Gastroesophageal sphincter (tissue), 4 donors: ENCODE results near the gene MPPED1. TPM values are rescaled to one million over a fixed set of nuclear protein-coding genes. Genes with fewer than 3 reads are reported as not detected.

Source experiments
- ATAC-seq: fragments of 150-250 bp; one replicate; pipeline ENCODE4 v1.9.1; 2016; ENCODE audit warnings: mild to moderate bottlenecking, moderate library complexity
- H3K27ac ChIP-seq, 4 donors: fragments of 200-600 bp; sonication (generic) in 3 of 4; 1 replicate in 3 of 4; 2 replicates in 1 of 4; pipeline ENCODE4 v1.5.1; 2016 to 2019
- H3K27me3 ChIP-seq: fragments of 200-600 bp; sonication (generic); one replicate; pipeline ENCODE4 v1.5.1; 2019
- H3K36me3 ChIP-seq, 2 donors: fragments of 200-600 bp; sonication (generic); one replicate each; pipeline ENCODE4 v1.5.1; 2019; ENCODE audit warnings: control low read depth in 1 of 2
- H3K4me1 ChIP-seq, 3 donors: fragments of 200-600 bp; sonication (generic); 1 replicate in 2 of 3; 2 replicates in 1 of 3; pipeline ENCODE4 v1.5.1; 2016 to 2019; ENCODE audit warnings: control low read depth in 2 of 3
- H3K4me3 ChIP-seq, 2 donors: fragments of 200-600 bp; sonication (generic); one replicate each; pipeline ENCODE4 v1.5.1; 2019; ENCODE audit warnings: mild to moderate bottlenecking in 1 of 2, moderate library complexity in 1 of 2
- H3K9me3 ChIP-seq, 3 donors: fragments of 200-600 bp; sonication (generic); one replicate each; pipeline ENCODE4 v1.5.1; 2017 to 2019; ENCODE audit warnings: control low read depth in 2 of 3
- CTCF ChIP-seq, 4 experiments: fragments of 200-600 bp in 2 of 4; fragments of 450-650 bp in 2 of 4; sonication (generic) in 1 of 4; IDR thresholded peaks; one replicate each; pipeline ENCODE4 v1.5.1; 2017 to 2019; ENCODE audit warnings: antibody characterized with exemption in 4 of 4, mild to moderate bottlenecking in 2 of 4, moderate library complexity in 2 of 4
- EP300 ChIP-seq: sonication (generic); formaldehyde crosslinking; IDR thresholded peaks from one replicate; pipeline ENCODE4 v1.6.1; 2017; ENCODE audit warnings: antibody characterized with exemption, mild to moderate bottlenecking
- POLR2A ChIP-seq, 2 donors: fragments of 450-650 bp; IDR thresholded peaks; one replicate each; pipeline ENCODE4 v1.6.1; 2017; ENCODE audit warnings: antibody characterized with exemption in 2 of 2, mild to moderate bottlenecking in 2 of 2, moderate library complexity in 1 of 2
- POLR2AphosphoS5 ChIP-seq: sonication (generic); formaldehyde crosslinking; IDR thresholded peaks from one replicate; pipeline ENCODE4 v1.6.1; 2017; ENCODE audit warnings: antibody characterized with exemption
- WGBS, 2 donors: methylation state at CpG; one replicate each; pipeline ENCODE4 v1.1.5; 2018; ENCODE audit warnings: low coverage in 1 of 2; 5-methylcytosine and 5-hydroxymethylcytosine counted together
- total RNA-seq, 4 donors: library from RNA; depleted of rRNA; stranded (reverse); fragments of >200 nt; gene quantifications; one replicate each; pipeline ENCODE4 v1.1.0, GENCODE V29; 2016

Gene MPPED1
- total RNA-seq, 4 donors from 2014 or later, result 0.13 TPM; not detected in 3

- TF ChIP-seq POLR2A (IDR thresholded peaks at IDR 0.05) (no peak), POLR2AphosphoS5 (no peak), EP300 (no peak), CTCF (IDR thresholded peaks at IDR 0.05) (no peak)
- H3K27me3 ChIP-seq, result peaks cover 82% of the 10 kb centered on the region
- no peak for ATAC-seq
- H3K4me1 ChIP-seq, result peaks cover 0 to 12% (median 0%) of the 10 kb centered on the region in 3 donors
- 77% methylated on average over 8 of the region's 8 CpGs; no CpG with 5 or more reads in 1 of the 2 donors for WGBS, 2 donors
- H3K36me3 ChIP-seq, result no peaks in the 10 kb centered on the region
- no peak overlapping the region for H3K4me3 ChIP-seq
- H3K9me3 ChIP-seq, result no peaks in the 10 kb centered on the region
- no peak overlapping the region for H3K27ac ChIP-seq
Measured at GRCh38 chr22:43409046-43409445, 2.8 kb upstream of the MPPED1 start.

GRCh38 chr22:43409800-43410199 lies 2.0 kb upstream of the MPPED1 start:
- H3K4me1 ChIP-seq, result peaks cover 0 to 12% (median 0%) of the 10 kb centered on the region in 3 donors
- H3K27ac ChIP-seq, result no peak overlapping the region
- H3K9me3 ChIP-seq, result no peaks in the 10 kb centered on the region
- ATAC-seq, result no peak
- no peaks in the 10 kb centered on the region for H3K36me3 ChIP-seq
- no peak overlapping the region for H3K4me3 ChIP-seq
- 59 to 100% methylated on average over 1 to 2 of the region's 4 CpGs for WGBS, 2 donors
- H3K27me3 ChIP-seq, result peaks cover 83% of the 10 kb centered on the region
- TF ChIP-seq POLR2A (IDR thresholded peaks at IDR 0.05) (no peak), CTCF (IDR thresholded peaks at IDR 0.05) (no peak)

- Histone ChIP-seq H3K9me3 (no peaks in the 10 kb centered on the region), H3K27me3 (peaks cover 80% of the 10 kb centered on the region), H3K27ac (no peak overlapping the region), H3K36me3 (no peaks in the 10 kb centered on the region), H3K4me1 (peaks cover 0 to 12% (median 0%) of the 10 kb centered on the region in 3 donors), H3K4me3 (peak overlapping the region in 1 of 2 donors; percentile 39)
- no peak for TF ChIP-seq POLR2AphosphoS5
- 20% methylated on average over 3 of the region's 83 CpGs; no CpG with 5 or more reads in 1 of the 2 donors for WGBS, 2 donors
- no peak for ATAC-seq
Measured at GRCh38 chr22:43411040-43411868, 560 bp upstream of the MPPED1 start.

- Histone ChIP-seq H3K4me3 (no peak overlapping the region), H3K4me1 (peaks cover 0 to 12% (median 0%) of the 10 kb centered on the region in 3 donors), H3K27me3 (peaks cover 83% of the 10 kb centered on the region), H3K27ac (no peak overlapping the region), H3K36me3 (no peaks in the 10 kb centered on the region), H3K9me3 (no peaks in the 10 kb centered on the region)
- 47 to 73% methylated on average over 9 to 14 of the region's 26 CpGs for WGBS, 2 donors
- ATAC-seq, result no peak
- TF ChIP-seq CTCF (IDR thresholded peaks at IDR 0.05) (no peak), POLR2AphosphoS5 (no peak), EP300 (no peak), POLR2A (IDR thresholded peaks at IDR 0.05) (no peak)
Measured at GRCh38 chr22:43412808-43413795, 1.3 kb downstream of the MPPED1 start.

GRCh38 chr22:43413826-43414225 lies 2.0 kb downstream of the MPPED1 start:
- TF ChIP-seq POLR2A (IDR thresholded peaks at IDR 0.05) (no peak), EP300 (no peak), CTCF (IDR thresholded peaks at IDR 0.05) (no peak), POLR2AphosphoS5 (no peak)
- Histone ChIP-seq H3K4me1 (peaks cover 0 to 12% (median 0%) of the 10 kb centered on the region in 3 donors), H3K9me3 (no peaks in the 10 kb centered on the region), H3K4me3 (no peak overlapping the region), H3K27me3 (peaks cover 90% of the 10 kb centered on the region), H3K36me3 (no peaks in the 10 kb centered on the region), H3K27ac (no peak overlapping the region)
- 80 to 95% methylated on average over 8 to 10 of the region's 11 CpGs for WGBS, 2 donors
- ATAC-seq, result no peak
